Measurements from ENCODE around the gene WDFY4. TPM values are rescaled to one million over a fixed set of nuclear protein-coding genes. Genes with fewer than 3 reads are reported as not detected.

The WDFY4 gene, protein sequence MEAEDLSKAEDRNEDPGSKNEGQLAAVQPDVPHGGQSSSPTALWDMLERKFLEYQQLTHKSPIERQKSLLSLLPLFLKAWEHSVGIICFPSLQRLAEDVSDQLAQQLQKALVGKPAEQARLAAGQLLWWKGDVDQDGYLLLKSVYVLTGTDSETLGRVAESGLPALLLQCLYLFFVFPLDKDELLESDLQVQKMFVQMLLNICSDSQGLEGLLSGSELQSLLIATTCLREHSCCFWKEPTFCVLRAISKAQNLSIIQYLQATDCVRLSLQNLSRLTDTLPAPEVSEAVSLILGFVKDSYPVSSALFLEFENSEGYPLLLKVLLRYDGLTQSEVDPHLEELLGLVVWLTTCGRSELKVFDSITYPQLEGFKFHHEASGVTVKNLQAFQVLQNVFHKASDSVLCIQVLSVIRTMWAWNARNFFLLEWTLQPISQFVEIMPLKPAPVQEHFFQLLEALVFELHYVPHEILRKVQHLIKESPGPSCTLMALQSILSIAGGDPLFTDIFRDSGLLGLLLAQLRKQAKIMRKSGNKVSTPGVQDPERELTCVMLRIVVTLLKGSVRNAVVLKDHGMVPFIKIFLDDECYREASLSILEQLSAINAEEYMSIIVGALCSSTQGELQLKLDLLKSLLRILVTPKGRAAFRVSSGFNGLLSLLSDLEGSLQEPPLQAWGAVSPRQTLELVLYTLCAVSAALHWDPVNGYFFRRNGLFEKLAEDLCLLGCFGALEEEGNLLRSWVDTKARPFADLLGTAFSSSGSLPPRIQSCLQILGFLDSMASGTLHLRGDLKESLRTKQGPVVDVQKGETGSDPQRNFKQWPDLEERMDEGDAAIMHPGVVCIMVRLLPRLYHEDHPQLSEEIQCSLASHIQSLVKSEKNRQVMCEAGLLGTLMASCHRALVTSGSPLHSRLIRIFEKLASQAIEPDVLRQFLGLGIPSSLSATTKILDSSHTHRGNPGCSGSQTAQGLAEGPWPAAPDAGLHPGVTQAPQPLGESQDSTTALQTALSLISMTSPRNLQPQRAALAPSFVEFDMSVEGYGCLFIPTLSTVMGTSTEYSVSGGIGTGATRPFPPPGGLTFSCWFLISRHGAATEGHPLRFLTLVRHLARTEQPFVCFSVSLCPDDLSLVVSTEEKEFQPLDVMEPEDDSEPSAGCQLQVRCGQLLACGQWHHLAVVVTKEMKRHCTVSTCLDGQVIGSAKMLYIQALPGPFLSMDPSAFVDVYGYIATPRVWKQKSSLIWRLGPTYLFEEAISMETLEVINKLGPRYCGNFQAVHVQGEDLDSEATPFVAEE (N-terminal part only)
- under 1 TPM; 0.81 to 1.00 TPM for total RNA-seq
- polyA plus RNA-seq: under 1 TPM in 1 of 2 donors, not detected in 1; 0.29 TPM

DNA sequence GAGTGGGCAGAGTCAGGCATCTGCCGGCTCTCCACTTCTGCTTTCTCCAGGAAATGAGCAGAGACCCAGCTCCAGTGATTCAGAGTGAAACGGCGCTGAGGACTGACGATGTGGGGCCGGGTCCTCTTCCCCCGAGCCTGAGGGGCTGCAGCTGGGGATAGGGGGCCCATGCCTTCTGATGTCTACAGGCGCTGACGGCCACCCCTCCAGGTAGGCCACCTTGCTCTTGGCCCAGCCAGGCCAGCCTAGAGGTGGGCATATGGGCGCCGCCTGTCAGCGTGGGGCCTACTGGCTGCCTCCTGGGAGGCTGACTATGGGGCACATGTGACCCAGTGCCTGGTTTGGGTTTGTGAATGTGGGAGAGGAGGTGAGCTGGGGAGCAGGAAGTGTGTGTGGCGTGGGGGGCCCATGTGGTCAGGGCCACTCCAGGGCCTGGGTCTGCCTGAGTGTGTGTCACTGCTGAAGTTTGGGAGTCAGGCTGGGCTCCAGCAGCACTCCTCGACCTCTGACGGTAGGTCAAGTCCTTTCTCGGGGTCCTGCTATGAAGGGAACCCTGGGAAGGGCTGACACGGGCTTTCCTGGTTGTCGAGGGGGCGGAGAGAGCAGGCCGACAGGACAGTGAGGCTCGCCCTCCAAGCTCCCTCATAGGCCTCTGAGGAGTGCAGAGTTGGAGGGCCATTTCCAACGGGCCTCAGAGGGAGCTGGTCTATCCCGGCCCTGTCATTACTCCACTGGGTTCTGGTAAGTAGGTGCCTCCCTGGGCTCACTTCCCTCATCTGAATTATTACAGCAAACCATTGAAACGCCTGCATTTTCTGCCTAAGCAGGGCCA lies at the start of gene WDFY4:
Gene WDFY4 (plus strand): TSS at position 82 of the 832 bp plus-strand sequence. CDS start 24,860 bp downstream, outside the sequence.
- H3K36me3 Mint-ChIP-seq: no peaks in the 10 kb centered on the region
- no peak within 1 kb of the TSS for H3K27ac Mint-ChIP-seq
- no peaks in the 10 kb centered on the region for H3K4me1 ChIP-seq (ENCODE audit: insufficient read depth, low read length)
- H3K4me1 Mint-ChIP-seq: no peaks in the 10 kb centered on the region
- CTCF ChIA-PET (ENCODE audit: partially characterized antibody): interaction anchor here (1.0 to 1.7 kb wide), 2 partner anchors 27 to 28 kb away, joined by 3 to 6 read pairs; no protein-coding TSS in a partner anchor
- no peak within 1 kb of the TSS for H3K27ac ChIP-seq (ENCODE audit: low read depth, low read length)
- intact Hi-C loops (cut with micrococcal nuclease): no loop called here
- no peaks in the 10 kb centered on the region for H3K9me3 ChIP-seq (ENCODE audit: control insufficient read depth in 1 of 2, low read length in 2 of 2)
- H3K27me3 Mint-ChIP-seq: peaks cover 1 to 15% of the 10 kb centered on the region in 2 donors
- H3K36me3 ChIP-seq (ENCODE audit: insufficient read depth, low read length): no peaks in the 10 kb centered on the region
- no peaks in the 10 kb centered on the region for H3K9me3 Mint-ChIP-seq
- no peaks in the 10 kb centered on the region for H3K27me3 ChIP-seq (ENCODE audit: insufficient read depth, low read length)
- no peak for DNase-seq
- POLR2A ChIA-PET (ENCODE audit: partially characterized antibody): no interaction called here
- no peak within 1 kb of the TSS for H3K4me3 ChIP-seq (ENCODE audit: low read length in 2 of 2)
- H3K4me3 Mint-ChIP-seq: no peak within 1 kb of the TSS

DNA sequence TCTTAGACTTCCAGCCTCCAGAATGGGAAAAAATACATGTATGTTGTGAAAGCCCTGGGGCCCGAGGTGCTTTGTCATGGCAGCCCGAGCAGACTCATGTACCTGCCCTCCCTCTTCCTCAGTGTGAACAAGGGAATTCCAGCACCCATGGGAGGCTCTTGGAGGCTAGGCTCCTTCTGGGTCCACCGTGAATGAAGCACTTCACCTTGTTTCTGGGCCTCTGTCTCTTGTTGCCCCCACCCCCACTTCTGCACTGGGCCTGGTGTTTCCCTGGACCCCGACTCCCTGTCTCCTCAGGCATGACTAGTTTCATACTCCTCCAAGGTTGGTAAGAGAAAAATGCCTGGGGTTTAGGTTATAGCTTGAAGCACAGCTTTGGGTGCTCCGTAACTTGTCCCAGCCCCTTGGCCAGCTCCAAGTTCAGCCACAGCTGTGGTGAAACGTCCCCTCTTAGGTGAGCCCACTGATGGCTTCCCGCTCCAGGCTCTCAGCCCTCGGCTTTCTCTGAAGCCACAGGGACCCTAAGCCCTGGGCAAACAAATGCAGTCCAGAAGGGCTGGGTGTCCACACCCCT lies 49.6 kb upstream of the WDFY4 start:
- Mint-ChIP-seq H3K36me3 (peaks cover 0 to 2% of the 10 kb centered on the region in 2 donors), H3K27ac (peak overlapping the region in 1 of 7 donors; percentile 77), H3K4me1 (peaks cover 2 to 18% (median 13%) of the 10 kb centered on the region in 4 donors), H3K9me3 (peaks cover 0 to 18% (median 8%) of the 10 kb centered on the region in 8 donors), H3K4me3 (no peak overlapping the region), H3K27me3 (peaks cover 13 to 17% of the 10 kb centered on the region in 2 donors)
- no peak for DNase-seq
- Histone ChIP-seq H3K27me3 (ENCODE audit: insufficient read depth, low read length) (no peaks in the 10 kb centered on the region), H3K4me3 (ENCODE audit: low read length in 2 of 2) (no peak overlapping the region), H3K27ac (ENCODE audit: low read depth, low read length) (no peak overlapping the region), H3K9me3 (ENCODE audit: control insufficient read depth in 1 of 2, low read length in 2 of 2) (no peaks in the 10 kb centered on the region), H3K4me1 (ENCODE audit: insufficient read depth, low read length) (peaks cover 13% of the 10 kb centered on the region), H3K36me3 (ENCODE audit: insufficient read depth, low read length) (no peaks in the 10 kb centered on the region)
- intact Hi-C loops (cut with micrococcal nuclease): no loop called here
- ChIA-PET CTCF (ENCODE audit: partially characterized antibody) (interaction anchor here (1.5 to 2.8 kb wide), 2 partner anchors 22 to 23 kb away, joined by 5 to 12 read pairs; no protein-coding TSS in a partner anchor), POLR2A (ENCODE audit: partially characterized antibody) (interaction anchor here (1.6 kb wide), 1 partner anchor 21 kb away, joined by 9 read pairs; no protein-coding TSS in a partner anchor)

DNA sequence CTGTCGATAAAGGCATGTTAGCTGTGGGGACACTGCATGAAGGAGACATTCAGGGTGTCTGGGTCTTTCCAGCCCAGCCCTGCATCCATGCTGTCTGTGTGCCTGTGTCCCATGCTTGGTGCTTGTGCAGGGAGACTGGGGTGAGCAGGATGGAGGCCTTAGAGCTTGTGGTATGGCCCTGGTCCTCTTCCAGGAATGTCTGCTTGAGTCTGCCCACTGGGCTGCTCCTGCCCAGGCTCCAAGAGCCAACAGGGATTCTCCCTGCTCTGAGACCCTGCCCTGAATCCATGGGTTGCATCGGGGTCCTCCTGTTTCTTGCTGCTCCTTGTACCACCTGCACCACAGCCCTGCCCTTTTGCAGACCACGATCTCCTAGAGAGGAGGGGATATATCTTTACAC lies 48.4 kb upstream of the WDFY4 start:
- intact Hi-C loops (cut with micrococcal nuclease): no loop called here
- CTCF ChIA-PET (ENCODE audit: partially characterized antibody): interaction anchor here (1.5 kb wide), 1 partner anchor 21 kb away, joined by 5 read pairs; no protein-coding TSS in a partner anchor
- H3K4me1 Mint-ChIP-seq: peaks cover 2 to 18% (median 13%) of the 10 kb centered on the region in 4 donors

DNA sequence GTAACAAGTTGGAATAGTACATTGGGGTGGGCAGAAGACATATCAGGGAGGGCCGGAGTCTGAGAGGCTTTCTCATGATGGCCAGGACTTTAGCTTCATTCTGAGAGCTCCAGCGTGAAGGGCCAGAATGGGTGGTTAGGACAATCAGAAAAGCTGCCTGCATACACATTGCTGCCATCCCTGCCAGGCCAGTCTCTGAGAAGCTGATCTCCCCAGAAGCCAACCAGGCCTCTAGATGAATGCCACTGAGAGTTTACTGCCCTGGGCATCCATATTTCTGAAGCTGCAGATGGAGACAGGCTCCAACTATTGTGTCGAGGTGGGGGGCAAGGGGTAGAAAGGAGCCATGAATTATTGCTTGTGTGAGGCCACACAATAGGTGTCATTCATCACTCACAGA lies 47.8 kb upstream of the WDFY4 start:
- no peak overlapping the region for H3K4me3 ChIP-seq (ENCODE audit: low read length in 2 of 2)
- POLR2A ChIA-PET (ENCODE audit: partially characterized antibody): no interaction called here
- H3K27me3 ChIP-seq (ENCODE audit: insufficient read depth, low read length): no peaks in the 10 kb centered on the region
- Mint-ChIP-seq H3K27ac (peak overlapping the region in 1 of 7 donors; percentile 43), H3K9me3 (peaks cover 2 to 31% (median 20%) of the 10 kb centered on the region in 8 donors), H3K4me1 (peaks cover 2 to 18% (median 13%) of the 10 kb centered on the region in 4 donors), H3K27me3 (peaks cover 13 to 17% of the 10 kb centered on the region in 2 donors), H3K36me3 (peaks cover 2 to 5% of the 10 kb centered on the region in 2 donors), H3K4me3 (no peak overlapping the region)
- DNase-seq: no peak
- H3K36me3 ChIP-seq (ENCODE audit: insufficient read depth, low read length): no peaks in the 10 kb centered on the region
- CTCF ChIA-PET (ENCODE audit: partially characterized antibody): no interaction called here
- H3K4me1 ChIP-seq (ENCODE audit: insufficient read depth, low read length): peaks cover 13% of the 10 kb centered on the region
- no peaks in the 10 kb centered on the region for H3K9me3 ChIP-seq (ENCODE audit: control insufficient read depth in 1 of 2, low read length in 2 of 2)
- intact Hi-C loops (cut with micrococcal nuclease): no loop called here
- H3K27ac ChIP-seq (ENCODE audit: low read depth, low read length): no peak overlapping the region

More for the DNA sequence above, 48.4 kb upstream of the WDFY4 start:
- H3K27ac Mint-ChIP-seq: no peak overlapping the region
- Histone ChIP-seq H3K4me1 (ENCODE audit: insufficient read depth, low read length) (peaks cover 13% of the 10 kb centered on the region), H3K27ac (ENCODE audit: low read depth, low read length) (no peak overlapping the region), H3K36me3 (ENCODE audit: insufficient read depth, low read length) (no peaks in the 10 kb centered on the region), H3K9me3 (ENCODE audit: control insufficient read depth in 1 of 2, low read length in 2 of 2) (no peaks in the 10 kb centered on the region), H3K27me3 (ENCODE audit: insufficient read depth, low read length) (no peaks in the 10 kb centered on the region), H3K4me3 (ENCODE audit: low read length in 2 of 2) (no peak overlapping the region)
- peaks cover 0 to 5% of the 10 kb centered on the region in 2 donors for H3K36me3 Mint-ChIP-seq
- H3K4me3 Mint-ChIP-seq: no peak overlapping the region
- H3K9me3 Mint-ChIP-seq: peaks cover 2 to 26% (median 15%) of the 10 kb centered on the region in 8 donors
- H3K27me3 Mint-ChIP-seq: peaks cover 13 to 17% of the 10 kb centered on the region in 2 donors
- no peak for DNase-seq
- POLR2A ChIA-PET (ENCODE audit: partially characterized antibody): no interaction called here

DNA sequence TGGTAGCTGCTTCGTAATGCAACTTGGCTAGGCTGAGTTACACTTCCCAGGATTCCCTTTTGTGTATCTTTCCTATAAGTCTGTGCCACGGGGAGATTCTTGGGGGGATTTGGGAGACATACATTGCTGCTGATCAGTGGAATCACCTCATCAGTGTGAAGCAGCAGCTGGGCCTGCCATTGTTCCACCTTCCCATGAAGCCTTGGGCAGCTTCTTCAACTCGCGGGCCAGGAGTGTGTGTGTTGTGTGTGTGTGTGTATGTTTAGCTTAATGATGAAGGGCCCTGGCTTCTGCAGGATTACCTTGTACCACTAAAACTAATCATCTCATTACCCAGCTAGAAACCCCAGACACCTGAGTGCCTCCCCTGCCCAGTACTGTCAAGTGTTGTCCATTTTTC lies 46.5 kb upstream of the WDFY4 start:
- H3K27me3 Mint-ChIP-seq: peaks cover 13 to 14% of the 10 kb centered on the region in 2 donors
- no peak overlapping the region for H3K27ac Mint-ChIP-seq
- H3K4me1 ChIP-seq (ENCODE audit: insufficient read depth, low read length): peaks cover 13% of the 10 kb centered on the region
- no peak overlapping the region for H3K4me3 Mint-ChIP-seq
- H3K36me3 Mint-ChIP-seq: peaks cover 2 to 5% of the 10 kb centered on the region in 2 donors
- H3K27ac ChIP-seq (ENCODE audit: low read depth, low read length): no peak overlapping the region
- POLR2A ChIA-PET (ENCODE audit: partially characterized antibody): no interaction called here
- peaks cover 2 to 33% (median 22%) of the 10 kb centered on the region in 8 donors for H3K9me3 Mint-ChIP-seq
- intact Hi-C loops (cut with micrococcal nuclease): no loop called here
- no peak for DNase-seq
- CTCF ChIA-PET (ENCODE audit: partially characterized antibody): interaction anchor here (1.0 to 1.8 kb wide), 2 partner anchors 18 to 21 kb away, joined by 3 to 8 read pairs; no protein-coding TSS in a partner anchor
- no peaks in the 10 kb centered on the region for H3K36me3 ChIP-seq (ENCODE audit: insufficient read depth, low read length)
- no peak overlapping the region for H3K4me3 ChIP-seq (ENCODE audit: low read length in 2 of 2)
- no peaks in the 10 kb centered on the region for H3K9me3 ChIP-seq (ENCODE audit: control insufficient read depth in 1 of 2, low read length in 2 of 2)
- H3K4me1 Mint-ChIP-seq: peaks cover 2 to 18% (median 13%) of the 10 kb centered on the region in 4 donors
- no peaks in the 10 kb centered on the region for H3K27me3 ChIP-seq (ENCODE audit: insufficient read depth, low read length)

Measured in CD4-positive, alpha-beta memory T cell (primary cell).